ENCODE data around the gene SARNP.

DNA sequence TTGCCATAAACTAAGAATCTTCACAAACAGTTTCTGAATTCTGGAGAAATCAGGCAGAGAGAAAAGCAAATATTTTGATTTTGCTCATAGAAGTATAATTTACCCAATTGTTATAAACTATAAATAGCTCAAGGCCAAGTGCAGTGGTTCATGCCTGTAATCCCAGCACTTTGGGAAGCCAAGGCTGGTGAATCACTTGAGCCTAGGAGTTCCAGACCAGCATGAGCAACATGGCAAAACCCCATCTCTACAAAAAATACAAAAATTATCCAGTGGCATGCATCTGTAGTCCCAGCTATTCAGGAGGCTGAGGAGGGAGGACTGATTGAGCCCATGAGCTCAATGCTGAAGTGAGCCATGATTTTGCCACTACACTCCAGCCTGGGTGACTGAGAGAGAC lies 44.8 kb upstream of the SARNP start:
- TF ChIP-seq, protein P1, sequence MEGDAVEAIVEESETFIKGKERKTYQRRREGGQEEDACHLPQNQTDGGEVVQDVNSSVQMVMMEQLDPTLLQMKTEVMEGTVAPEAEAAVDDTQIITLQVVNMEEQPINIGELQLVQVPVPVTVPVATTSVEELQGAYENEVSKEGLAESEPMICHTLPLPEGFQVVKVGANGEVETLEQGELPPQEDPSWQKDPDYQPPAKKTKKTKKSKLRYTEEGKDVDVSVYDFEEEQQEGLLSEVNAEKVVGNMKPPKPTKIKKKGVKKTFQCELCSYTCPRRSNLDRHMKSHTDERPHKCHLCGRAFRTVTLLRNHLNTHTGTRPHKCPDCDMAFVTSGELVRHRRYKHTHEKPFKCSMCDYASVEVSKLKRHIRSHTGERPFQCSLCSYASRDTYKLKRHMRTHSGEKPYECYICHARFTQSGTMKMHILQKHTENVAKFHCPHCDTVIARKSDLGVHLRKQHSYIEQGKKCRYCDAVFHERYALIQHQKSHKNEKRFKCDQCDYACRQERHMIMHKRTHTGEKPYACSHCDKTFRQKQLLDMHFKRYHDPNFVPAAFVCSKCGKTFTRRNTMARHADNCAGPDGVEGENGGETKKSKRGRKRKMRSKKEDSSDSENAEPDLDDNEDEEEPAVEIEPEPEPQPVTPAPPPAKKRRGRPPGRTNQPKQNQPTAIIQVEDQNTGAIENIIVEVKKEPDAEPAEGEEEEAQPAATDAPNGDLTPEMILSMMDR (conservative IDR thresholded peaks at IDR 0.05 in 1 of 2, IDR thresholded peaks at IDR 0.05 in 1 of 2; ENCODE audit: low read depth in 1 of 2, low read length in 2 of 2) = no peak
- TF ChIP-seq EZH2 (IDR thresholded peaks at IDR 0.05; ENCODE audit: low read length, missing control alignments) = no peak
